MCF 10A (cell line): Measurements from ENCODE around the gene CHCHD3. TPM values are rescaled to one million over a fixed set of nuclear protein-coding genes. Genes with fewer than 3 reads are reported as not detected.

Source experiments
- BruUV-seq: library from RNA; stranded (reverse); fragments of 400-500 nt; replicated peaks from 2 replicates; lab custom pipeline; 2021; lab: Mats Ljungman, UMichigan
- CTCF ChIA-PET: fragments of 300-600 bp; sonication (Branson Sonifier 250); formaldehyde crosslinking; extraction: SDS; loops from one replicate; lab custom pipeline; 2021; ENCODE audit warnings: antibody characterized with exemption, inconsistent platforms; lab: Yijun Ruan, JAX
- POLR2A ChIA-PET: fragments of 300-600, 350-650 bp; sonication (Branson Sonifier 250); formaldehyde crosslinking; extraction: SDS; loops from one replicate; lab custom pipeline; 2020; ENCODE audit warnings: antibody characterized with exemption, inconsistent platforms; lab: Yijun Ruan, JAX
- DNase-seq: peaks from one replicate; pipeline ENCODE4 v3.0.0-alpha.2; 2018; ENCODE audit not compliant: unreplicated experiment
- H3K27ac Mint-ChIP-seq: one replicate; pipeline ENCODE4 v1.8.0; 2022; ENCODE audit warnings: mild to moderate bottlenecking, low read depth, mixed read lengths; ENCODE audit not compliant: unreplicated experiment
- H3K27me3 Mint-ChIP-seq: one replicate; pipeline ENCODE4 v1.8.0; 2022; ENCODE audit warnings: mixed read lengths; ENCODE audit not compliant: insufficient read depth, unreplicated experiment
- H3K36me3 Mint-ChIP-seq: one replicate; pipeline ENCODE4 v1.8.0; 2022; ENCODE audit warnings: mild to moderate bottlenecking, moderate library complexity, mixed read lengths; ENCODE audit not compliant: insufficient read depth, unreplicated experiment
- H3K4me1 Mint-ChIP-seq: one replicate; pipeline ENCODE4 v1.8.0; 2022; ENCODE audit warnings: mixed read lengths; ENCODE audit not compliant: insufficient read depth, unreplicated experiment
- H3K4me3 Mint-ChIP-seq: one replicate; pipeline ENCODE4 v1.8.0; 2022; ENCODE audit warnings: mild to moderate bottlenecking, moderate library complexity, mixed read lengths; ENCODE audit not compliant: unreplicated experiment
- H3K9me3 Mint-ChIP-seq: one replicate; pipeline ENCODE4 v1.8.0; 2022; ENCODE audit warnings: mixed read lengths; ENCODE audit not compliant: unreplicated experiment
- intact Hi-C: fragments of 100-400 bp; cut with micrococcal nuclease; formaldehyde crosslinking; loops from 2 replicates; pipeline ENCODE4 v1.14.1; 2022
- total RNA-seq: library from RNA; stranded (reverse); gene quantifications from 2 replicates; pipeline ENCODE4 v1.2.3, GENCODE V29; 2022
- TF ChIP-seq, protein P1 (sequence below): fragments of 200-600 bp; IDR thresholded peaks from one replicate; pipeline ENCODE4 v1.8.0; 2022; ENCODE audit warnings: antibody characterized with exemption, mild to moderate bottlenecking; ENCODE audit not compliant: unreplicated experiment

CHCHD3 gene
- total RNA-seq, 1 experiment from 2014 or later, result 102 TPM

DNA sequence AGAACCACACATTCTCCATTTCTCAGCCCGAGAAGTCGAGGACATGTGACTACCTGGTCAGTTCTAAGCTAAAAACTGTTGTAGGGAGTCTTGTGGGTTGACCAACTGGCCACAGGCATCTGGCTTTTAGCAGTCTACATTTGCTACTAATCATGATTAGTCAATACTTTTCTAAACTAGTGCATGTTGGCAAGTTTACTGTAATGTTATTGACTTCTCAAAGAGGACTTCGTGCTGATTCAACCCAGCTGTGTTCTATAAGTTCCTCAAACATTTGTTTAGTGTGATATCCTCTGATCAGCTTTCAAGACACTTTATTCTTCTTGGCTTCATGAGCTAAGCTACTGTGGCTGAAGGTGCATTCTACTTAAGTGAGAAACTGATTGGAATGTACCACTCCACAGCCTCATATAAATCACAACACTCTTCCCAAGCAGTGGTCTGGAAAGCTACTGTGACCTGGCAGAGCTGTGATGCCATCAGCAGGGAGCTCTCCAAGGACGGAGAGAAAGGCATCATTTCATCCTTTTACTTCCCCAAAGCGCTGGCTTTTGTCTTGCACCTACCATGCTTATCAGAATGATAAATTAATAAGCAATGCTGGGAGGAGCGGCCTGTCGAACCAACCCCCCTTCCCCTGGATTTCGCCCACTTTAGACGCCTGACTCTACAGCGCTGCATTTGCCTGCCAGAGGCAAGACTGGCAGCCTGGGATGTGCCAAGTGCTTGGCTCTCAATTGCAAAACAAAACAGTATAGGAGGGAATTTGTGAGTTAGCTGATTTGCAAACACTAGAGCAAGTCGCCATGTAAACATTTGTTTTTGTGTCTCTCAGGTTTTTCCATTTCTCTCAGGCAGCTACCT is 298.9 kb downstream of the CHCHD3 start:
- ChIA-PET POLR2A (interaction anchor here (1.8 kb wide), 1 partner anchor 9 kb away, joined by 10 read pairs; no protein-coding TSS in a partner anchor), CTCF (interaction anchor here (0.6 to 0.9 kb wide), 4 partner anchors 19 to 121 kb away, joined by 3 read pairs; no protein-coding TSS in a partner anchor)
- peaks cover 14% of the 10 kb centered on the region for H3K4me1 Mint-ChIP-seq
- BruUV-seq, result no TSS peak
- intact Hi-C loops, result no loop called here
- no peaks in the 10 kb centered on the region for H3K27me3 Mint-ChIP-seq
- no peak for DNase-seq
- peaks cover 31% of the 10 kb centered on the region for H3K36me3 Mint-ChIP-seq
- TF ChIP-seq, protein P1, sequence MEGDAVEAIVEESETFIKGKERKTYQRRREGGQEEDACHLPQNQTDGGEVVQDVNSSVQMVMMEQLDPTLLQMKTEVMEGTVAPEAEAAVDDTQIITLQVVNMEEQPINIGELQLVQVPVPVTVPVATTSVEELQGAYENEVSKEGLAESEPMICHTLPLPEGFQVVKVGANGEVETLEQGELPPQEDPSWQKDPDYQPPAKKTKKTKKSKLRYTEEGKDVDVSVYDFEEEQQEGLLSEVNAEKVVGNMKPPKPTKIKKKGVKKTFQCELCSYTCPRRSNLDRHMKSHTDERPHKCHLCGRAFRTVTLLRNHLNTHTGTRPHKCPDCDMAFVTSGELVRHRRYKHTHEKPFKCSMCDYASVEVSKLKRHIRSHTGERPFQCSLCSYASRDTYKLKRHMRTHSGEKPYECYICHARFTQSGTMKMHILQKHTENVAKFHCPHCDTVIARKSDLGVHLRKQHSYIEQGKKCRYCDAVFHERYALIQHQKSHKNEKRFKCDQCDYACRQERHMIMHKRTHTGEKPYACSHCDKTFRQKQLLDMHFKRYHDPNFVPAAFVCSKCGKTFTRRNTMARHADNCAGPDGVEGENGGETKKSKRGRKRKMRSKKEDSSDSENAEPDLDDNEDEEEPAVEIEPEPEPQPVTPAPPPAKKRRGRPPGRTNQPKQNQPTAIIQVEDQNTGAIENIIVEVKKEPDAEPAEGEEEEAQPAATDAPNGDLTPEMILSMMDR, result no peak
- H3K4me3 Mint-ChIP-seq, result no peak overlapping the region
- H3K9me3 Mint-ChIP-seq, result no peaks in the 10 kb centered on the region
- H3K27ac Mint-ChIP-seq, result no peak overlapping the region

DNA sequence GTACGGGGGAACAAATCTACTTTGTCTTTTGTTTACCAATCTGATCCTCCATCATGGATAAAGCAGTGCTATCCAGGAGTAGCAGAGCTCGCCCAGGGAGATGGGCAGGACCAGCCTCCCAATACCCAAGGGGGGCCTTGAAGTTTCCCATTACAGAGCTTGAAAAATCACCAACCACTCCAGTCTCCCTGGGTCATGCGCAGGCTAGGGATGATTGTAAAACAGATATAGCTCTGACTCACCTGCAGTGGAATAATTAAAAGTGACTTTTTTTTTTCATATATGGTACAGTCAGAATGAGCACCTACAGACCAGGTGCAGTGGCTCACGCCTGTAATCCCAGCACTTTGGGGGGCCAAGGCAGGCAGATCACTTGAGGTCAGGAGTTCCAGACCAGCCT is 301.1 kb downstream of the CHCHD3 start:
- H3K27ac Mint-ChIP-seq, result no peak overlapping the region
- no peaks in the 10 kb centered on the region for H3K9me3 Mint-ChIP-seq
- no peaks in the 10 kb centered on the region for H3K27me3 Mint-ChIP-seq
- ChIA-PET CTCF (interaction anchor here (0.7 kb wide), 1 partner anchor 457 kb away, joined by 3 read pairs; no protein-coding TSS in a partner anchor), POLR2A (interaction anchor here (0.7 kb wide), 2 partner anchors 473 to 483 kb away, joined by 3 read pairs; no protein-coding TSS in a partner anchor)
- peaks cover 14% of the 10 kb centered on the region for H3K4me1 Mint-ChIP-seq
- intact Hi-C loops, result no loop called here
- H3K4me3 Mint-ChIP-seq, result no peak overlapping the region
- BruUV-seq, result no TSS peak
- TF ChIP-seq, protein P1, result no peak
- H3K36me3 Mint-ChIP-seq, result peaks cover 38% of the 10 kb centered on the region
- no peak for DNase-seq

DNA sequence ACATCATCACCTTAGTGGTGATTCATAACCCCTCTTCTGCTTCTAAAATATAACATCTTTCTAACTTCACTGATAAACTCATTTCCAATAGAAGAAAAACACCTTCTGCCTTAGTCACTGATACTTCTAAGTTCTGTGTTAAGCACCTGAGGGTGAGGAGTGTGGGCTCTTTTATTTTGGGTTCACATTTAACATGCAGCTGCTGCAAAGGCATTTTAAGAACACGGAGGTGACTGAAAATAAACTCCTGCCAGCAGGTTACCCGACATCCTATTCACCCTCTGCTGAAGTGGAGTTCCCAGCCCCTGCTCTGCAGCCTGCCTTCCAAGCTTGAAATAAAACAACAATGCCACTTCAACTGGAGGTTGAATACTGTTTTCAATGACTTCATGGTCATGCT is 302.7 kb downstream of the CHCHD3 start:
- intact Hi-C loops, result no loop called here
- Mint-ChIP-seq H3K4me1 (peaks cover 11% of the 10 kb centered on the region), H3K4me3 (no peak overlapping the region), H3K27me3 (no peaks in the 10 kb centered on the region), H3K27ac (no peak overlapping the region), H3K36me3 (peaks cover 26% of the 10 kb centered on the region), H3K9me3 (no peaks in the 10 kb centered on the region)
- BruUV-seq, result no TSS peak
- TF ChIP-seq, protein P1, result no peak
- ChIA-PET POLR2A (interaction anchor here (1.2 kb wide), 1 partner anchor 12 kb away, joined by 4 read pairs; no protein-coding TSS in a partner anchor), CTCF (no interaction called here)
- no peak for DNase-seq

DNA sequence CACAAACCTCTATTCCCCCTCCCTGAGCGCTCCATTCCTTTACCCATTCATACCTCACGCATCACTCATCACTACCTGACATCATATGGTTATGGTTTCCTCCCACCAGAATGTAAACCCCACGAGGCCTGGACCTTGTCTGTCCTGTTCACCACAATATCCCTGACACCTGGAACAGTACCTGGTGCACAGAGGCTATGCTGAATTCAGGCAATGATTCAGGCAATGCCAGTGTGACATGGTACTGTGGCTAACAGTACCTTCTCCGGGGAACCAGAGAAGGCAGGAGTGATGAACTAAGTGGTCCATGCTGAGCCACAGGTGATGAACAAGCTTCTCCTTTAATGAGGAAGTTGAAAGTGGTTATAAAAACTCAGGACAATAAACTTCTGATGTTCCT is 303.1 kb downstream of the CHCHD3 start:
- Mint-ChIP-seq H3K27ac (no peak overlapping the region), H3K9me3 (no peaks in the 10 kb centered on the region)
- DNase-seq, result no peak

More for the DNA sequence above, 303.1 kb downstream of the CHCHD3 start:
- intact Hi-C loops, result no loop called here
- ChIA-PET POLR2A (no interaction called here), CTCF (no interaction called here)
- Mint-ChIP-seq H3K4me3 (no peak overlapping the region), H3K4me1 (peaks cover 11% of the 10 kb centered on the region), H3K36me3 (peaks cover 22% of the 10 kb centered on the region), H3K27me3 (no peaks in the 10 kb centered on the region)
- TF ChIP-seq, protein P1, result no peak
- BruUV-seq, result no TSS peak
